Liver (tissue), 9 donors: Measurements from ENCODE around the gene GGACT. TPM values are rescaled to one million over a fixed set of nuclear protein-coding genes. Genes with fewer than 3 reads are reported as not detected.

Experiments used
- DNase-seq: peaks from one replicate; pipeline ENCODE4 v3.0.0-alpha.2; 2017; ENCODE audit warnings: low spot score
- H3K27ac ChIP-seq, 2 donors: one replicate each; pipeline ENCODE4 v1.7.0; 2013; ENCODE audit warnings: inconsistent platforms in 2 of 2, low read length in 2 of 2, control low read depth in 1 of 2, low read depth in 1 of 2, mild to moderate bottlenecking in 1 of 2
- H3K27me3 ChIP-seq, 4 donors: one replicate each; pipeline versions ENCODE4 v1.6.1 to v1.7.0; 2013; ENCODE audit warnings: low read length in 3 of 4, inconsistent platforms in 1 of 4, mild to moderate bottlenecking in 1 of 4, moderate library complexity in 1 of 4; ENCODE audit not compliant: control insufficient read depth in 4 of 4, insufficient read depth in 4 of 4
- H3K36me3 ChIP-seq, 4 donors: one replicate each; pipeline versions ENCODE4 v1.6.1 to v1.7.0; 2013; ENCODE audit warnings: low read length in 3 of 4, mild to moderate bottlenecking in 3 of 4, low read depth in 1 of 4, moderate library complexity in 1 of 4; ENCODE audit not compliant: control insufficient read depth in 4 of 4, insufficient read depth in 3 of 4
- H3K4me1 ChIP-seq, 4 donors: one replicate each; pipeline versions ENCODE4 v1.6.1 to v1.7.0; 2013; ENCODE audit warnings: low read length in 3 of 4, mild to moderate bottlenecking in 3 of 4, moderate library complexity in 1 of 4; ENCODE audit not compliant: control insufficient read depth in 4 of 4, insufficient read depth in 4 of 4
- H3K4me3 ChIP-seq, 3 donors: one replicate each; pipeline versions ENCODE4 v1.6.1 to v1.7.0; 2013; ENCODE audit warnings: low read length in 3 of 3, control low read depth in 1 of 3, low read depth in 1 of 3, mild to moderate bottlenecking in 1 of 3
- H3K9ac ChIP-seq, 2 donors: one replicate each; pipeline ENCODE4 v1.7.0; 2013; ENCODE audit warnings: low read length in 2 of 2, mild to moderate bottlenecking in 2 of 2, moderate library complexity in 2 of 2, control low read depth in 1 of 2, low read depth in 1 of 2
- H3K9me3 ChIP-seq, 4 donors: one replicate each; pipeline versions ENCODE4 v1.6.1 to v1.7.0; 2013; ENCODE audit warnings: low read length in 3 of 4; ENCODE audit not compliant: control insufficient read depth in 4 of 4
- CTCF ChIP-seq: fragments of 150-350 bp; IDR thresholded peaks from 2 replicates; pipeline ENCODE4 v1.5.1; 2017; ENCODE audit warnings: improper control_type of control experiment, low read depth, low read length; ENCODE audit not compliant: missing input control
- EGR1 ChIP-seq, 2 donors: IDR thresholded peaks; 2 replicates each; pipeline ENCODE4 v1.6.1; 2016 to 2018; ENCODE audit warnings: antibody characterized with exemption in 2 of 2, low read depth in 2 of 2
- FOXA1 ChIP-seq: IDR thresholded peaks from 2 replicates; pipeline ENCODE4 v1.6.1; 2016; ENCODE audit warnings: antibody characterized with exemption
- FOXA2 ChIP-seq: IDR thresholded peaks from 2 replicates; pipeline ENCODE4 v1.6.1; 2016; ENCODE audit warnings: antibody characterized with exemption
- GABPA ChIP-seq, 2 donors: IDR thresholded peaks in 1 of 2; conservative IDR thresholded peaks in 1 of 2; 2 replicates each; pipeline ENCODE4 v1.6.1; 2016; ENCODE audit warnings: antibody characterized with exemption in 2 of 2, mild to moderate bottlenecking in 1 of 2, moderate library complexity in 1 of 2
- HNF4A ChIP-seq, 2 donors: conservative IDR thresholded peaks; 2 replicates each; pipeline ENCODE4 v1.6.1; 2016; ENCODE audit warnings: antibody characterized with exemption in 2 of 2, mild to moderate bottlenecking in 2 of 2
- HNF4G ChIP-seq: IDR thresholded peaks from 2 replicates; pipeline ENCODE4 v1.6.1; 2016; ENCODE audit warnings: antibody characterized with exemption
- NR2F2 ChIP-seq: IDR thresholded peaks from 2 replicates; pipeline ENCODE4 v1.6.1; 2016; ENCODE audit warnings: antibody characterized with exemption
- REST ChIP-seq: IDR thresholded peaks from 2 replicates; pipeline ENCODE4 v1.6.1; 2016; ENCODE audit warnings: antibody characterized with exemption, mild to moderate bottlenecking
- RXRA ChIP-seq, 2 donors: IDR thresholded peaks; 2 replicates each; pipeline ENCODE4 v1.6.1; 2017 to 2018; ENCODE audit warnings: antibody characterized with exemption in 2 of 2, mild to moderate bottlenecking in 1 of 2
- SP1 ChIP-seq: IDR thresholded peaks from 2 replicates; pipeline ENCODE4 v1.6.1; 2018; ENCODE audit warnings: antibody characterized with exemption, mild to moderate bottlenecking
- TAF1 ChIP-seq: conservative IDR thresholded peaks from 2 replicates; pipeline ENCODE4 v1.6.1; 2016; ENCODE audit warnings: antibody characterized with exemption, mild to moderate bottlenecking
- WGBS: extraction: QIAGEN DNeasy Blood & Tissue Kit; methylation state at CpG from one replicate; pipeline ENCODE4 v1.1.7; 2013; 5-methylcytosine and 5-hydroxymethylcytosine counted together
- polyA plus RNA-seq, 2 donors: library from polyadenylated mRNA; stranded (reverse) in 1 of 2; unstranded in 1 of 2; fragments of 200-250 nt in 1 of 2; fragments of >200 nt in 1 of 2; fragmentation: Nextera tagmentation in 1 of 2; extraction: Ambion mirVana in 1 of 2; gene quantifications; one replicate each; pipeline versions ENCODE4 v1.2.1 to v1.2.3, GENCODE V29; 2013 to 2015
- total RNA-seq, 2 donors: library from RNA; depleted of rRNA; stranded (reverse); fragments of >200 nt; gene quantifications; one replicate each; pipeline ENCODE4 v1.2.3, GENCODE V29; 2014
- donor health status: healthy.
- donor health status: healthy.
- donor health status: healthy.
- donor health status: healthy.
- donor health status: healthy.

GGACT gene
- total and polyA plus RNA-seq, 4 donors: 2.5 to 6.3 (median 4.1) TPM

GRCh38 chr13:100610391-100611347 is 22.1 kb upstream of the GGACT start:
- Histone ChIP-seq H3K36me3 (peaks cover 0 to 23% (median 12%) of the 10 kb centered on the region in 4 donors), H3K27me3 (no peaks in the 10 kb centered on the region), H3K4me1 (no peaks in the 10 kb centered on the region), H3K9me3 (no peaks in the 10 kb centered on the region), H3K27ac (no peak overlapping the region), H3K9ac (no peak overlapping the region), H3K4me3 (no peak overlapping the region)
- 73% methylated on average over 6 of the region's 6 CpGs for WGBS
- TF ChIP-seq NR2F2: no peak
- no peak for TF ChIP-seq TAF1
- no peak for TF ChIP-seq EGR1 (IDR thresholded peaks at IDR 0.05; ENCODE audit: low read depth in 2 of 2)
- no peak for TF ChIP-seq RXRA (IDR thresholded peaks at IDR 0.05)
- no peak for TF ChIP-seq REST
- no peak for TF ChIP-seq CTCF
- TF ChIP-seq HNF4A (conservative IDR thresholded peaks at IDR 0.05): no peak
- no peak for TF ChIP-seq FOXA1
- TF ChIP-seq GABPA (IDR thresholded peaks at IDR 0.05 in 1 of 2, conservative IDR thresholded peaks at IDR 0.05 in 1 of 2): no peak
- no peak for TF ChIP-seq HNF4G
- DNase-seq: no peak

GRCh38 chr13:100608906-100609305 is 20.3 kb upstream of the GGACT start:
- H3K9me3 ChIP-seq: no peaks in the 10 kb centered on the region
- no peak for DNase-seq
- no peaks in the 10 kb centered on the region for H3K27me3 ChIP-seq
- H3K9ac ChIP-seq: no peak overlapping the region
- peaks cover 0 to 23% (median 12%) of the 10 kb centered on the region in 4 donors for H3K36me3 ChIP-seq
- WGBS: 80% methylated on average over 6 of the region's 6 CpGs
- TF ChIP-seq FOXA2 (no peak), NR2F2 (no peak), CTCF (no peak), RXRA (IDR thresholded peaks at IDR 0.05) (no peak), SP1 (no peak)
- no peaks in the 10 kb centered on the region for H3K4me1 ChIP-seq
- no peak overlapping the region for H3K27ac ChIP-seq
- H3K4me3 ChIP-seq: no peak overlapping the region
